HEK293 (cell line): Measurements from ENCODE around the gene ITGA5.

Experiments
- GLI4 ChIP-seq: fragments of 450-650 bp; formaldehyde crosslinking; IDR thresholded peaks from 2 replicates; pipeline ENCODE4 v1.5.1; 2016; ENCODE audit warnings: missing biosample characterization, missing genetic modification characterization
- KLF10 ChIP-seq: fragments of 450-650 bp; IDR thresholded peaks from 2 replicates; pipeline ENCODE4 v1.5.1; 2018; ENCODE audit warnings: missing biosample characterization, mild to moderate bottlenecking, missing genetic modification characterization
- KLF16 ChIP-seq: fragments of 450-650 bp; formaldehyde crosslinking; IDR thresholded peaks from 2 replicates; pipeline ENCODE4 v1.5.1; 2017; ENCODE audit warnings: missing biosample characterization, missing genetic modification characterization
- KLF7 ChIP-seq: fragments of 450-650 bp; formaldehyde crosslinking; IDR thresholded peaks from 2 replicates; pipeline ENCODE4 v1.5.1; 2016; ENCODE audit warnings: missing biosample characterization, missing genetic modification characterization, borderline replicate concordance
- KLF9 ChIP-seq: fragments of 450-650 bp; formaldehyde crosslinking; IDR thresholded peaks from 2 replicates; pipeline ENCODE4 v1.5.1; 2016; ENCODE audit warnings: missing biosample characterization, missing genetic modification characterization, low read depth
- PRDM4 ChIP-seq: fragments of 450-650 bp; formaldehyde crosslinking; IDR thresholded peaks from 2 replicates; pipeline ENCODE4 v1.5.1; 2017; ENCODE audit warnings: missing biosample characterization, missing genetic modification characterization
- SALL2 ChIP-seq: fragments of 450-650 bp; formaldehyde crosslinking; IDR thresholded peaks from 2 replicates; pipeline ENCODE4 v1.5.0; 2017; ENCODE audit warnings: missing biosample characterization, mild to moderate bottlenecking, missing genetic modification characterization, borderline replicate concordance
- SP7 ChIP-seq: fragments of 450-650 bp; formaldehyde crosslinking; IDR thresholded peaks from 2 replicates; pipeline ENCODE4 v1.5.1; 2016; ENCODE audit warnings: missing biosample characterization, missing genetic modification characterization
- ZBTB17 ChIP-seq: fragments of 450-650 bp; formaldehyde crosslinking; IDR thresholded peaks from 2 replicates; pipeline ENCODE4 v1.5.1; 2016; ENCODE audit warnings: missing biosample characterization, missing genetic modification characterization
- ZBTB20 ChIP-seq: fragments of 450-650 bp; formaldehyde crosslinking; IDR thresholded peaks from 2 replicates; pipeline ENCODE4 v1.5.1; 2016; ENCODE audit warnings: missing biosample characterization, missing genetic modification characterization
- ZFP37 ChIP-seq: fragments of 450-650 bp; formaldehyde crosslinking; IDR thresholded peaks from 2 replicates; pipeline ENCODE4 v1.5.1; 2016; ENCODE audit warnings: missing biosample characterization, missing genetic modification characterization
- ZIC2 ChIP-seq: fragments of 450-650 bp; formaldehyde crosslinking; IDR thresholded peaks from 2 replicates; pipeline ENCODE4 v1.5.1; 2016; ENCODE audit warnings: missing biosample characterization, missing genetic modification characterization
- ZNF10 ChIP-seq: fragments of 450-650 bp; formaldehyde crosslinking; IDR thresholded peaks from 2 replicates; pipeline ENCODE4 v1.5.1; 2017; ENCODE audit warnings: missing biosample characterization, missing genetic modification characterization
- ZNF335 ChIP-seq: fragments of 450-650 bp; formaldehyde crosslinking; conservative IDR thresholded peaks from 2 replicates; pipeline ENCODE4 v1.5.1; 2016; ENCODE audit warnings: missing biosample characterization, missing genetic modification characterization
- ZNF341 ChIP-seq: fragments of 450-650 bp; formaldehyde crosslinking; IDR thresholded peaks from 2 replicates; pipeline ENCODE4; 2016; ENCODE audit warnings: low read depth, missing biosample characterization, missing genetic modification characterization
- ZNF561 ChIP-seq: fragments of 450-650 bp; IDR thresholded peaks from 2 replicates; pipeline ENCODE4 v1.5.1; 2018; ENCODE audit warnings: missing biosample characterization, missing genetic modification characterization, borderline replicate concordance
- ZNF600 ChIP-seq: fragments of 450-650 bp; formaldehyde crosslinking; IDR thresholded peaks from 2 replicates; pipeline ENCODE4 v1.5.1; 2016; ENCODE audit warnings: missing biosample characterization, missing genetic modification characterization
- ZNF629 ChIP-seq: fragments of 450-650 bp; formaldehyde crosslinking; IDR thresholded peaks from 2 replicates; pipeline ENCODE4 v1.5.1; 2017; ENCODE audit warnings: missing biosample characterization, missing genetic modification characterization
- ZNF660 ChIP-seq: fragments of 450-650 bp; IDR thresholded peaks from 2 replicates; pipeline ENCODE4 v1.5.1; 2018; ENCODE audit warnings: missing biosample characterization, mild to moderate bottlenecking, missing genetic modification characterization
- ZNF692 ChIP-seq: fragments of 450-650 bp; formaldehyde crosslinking; IDR thresholded peaks from 2 replicates; pipeline ENCODE4 v1.5.1; 2016; ENCODE audit warnings: missing biosample characterization, missing genetic modification characterization
- ZNF704 ChIP-seq: fragments of 450-650 bp; formaldehyde crosslinking; IDR thresholded peaks from 2 replicates; pipeline ENCODE4 v1.5.1; 2016; ENCODE audit warnings: missing biosample characterization, missing genetic modification characterization
- TF ChIP-seq, protein P1 (sequence below): fragments of 450-650 bp; formaldehyde crosslinking; IDR thresholded peaks from 2 replicates; pipeline ENCODE4 v1.5.1; 2017; ENCODE audit warnings: missing biosample characterization, missing genetic modification characterization
- TF ChIP-seq, protein P2 (sequence below): fragments of 450-650 bp; formaldehyde crosslinking; IDR thresholded peaks from 2 replicates; pipeline ENCODE4 v1.5.1; 2016; ENCODE audit warnings: missing biosample characterization, missing genetic modification characterization
- TF ChIP-seq, protein P3 (sequence below): fragments of 450-650 bp; formaldehyde crosslinking; IDR thresholded peaks from 2 replicates; pipeline ENCODE4 v1.5.1; 2016; ENCODE audit warnings: missing biosample characterization, missing genetic modification characterization

The ITGA5 gene

DNA sequence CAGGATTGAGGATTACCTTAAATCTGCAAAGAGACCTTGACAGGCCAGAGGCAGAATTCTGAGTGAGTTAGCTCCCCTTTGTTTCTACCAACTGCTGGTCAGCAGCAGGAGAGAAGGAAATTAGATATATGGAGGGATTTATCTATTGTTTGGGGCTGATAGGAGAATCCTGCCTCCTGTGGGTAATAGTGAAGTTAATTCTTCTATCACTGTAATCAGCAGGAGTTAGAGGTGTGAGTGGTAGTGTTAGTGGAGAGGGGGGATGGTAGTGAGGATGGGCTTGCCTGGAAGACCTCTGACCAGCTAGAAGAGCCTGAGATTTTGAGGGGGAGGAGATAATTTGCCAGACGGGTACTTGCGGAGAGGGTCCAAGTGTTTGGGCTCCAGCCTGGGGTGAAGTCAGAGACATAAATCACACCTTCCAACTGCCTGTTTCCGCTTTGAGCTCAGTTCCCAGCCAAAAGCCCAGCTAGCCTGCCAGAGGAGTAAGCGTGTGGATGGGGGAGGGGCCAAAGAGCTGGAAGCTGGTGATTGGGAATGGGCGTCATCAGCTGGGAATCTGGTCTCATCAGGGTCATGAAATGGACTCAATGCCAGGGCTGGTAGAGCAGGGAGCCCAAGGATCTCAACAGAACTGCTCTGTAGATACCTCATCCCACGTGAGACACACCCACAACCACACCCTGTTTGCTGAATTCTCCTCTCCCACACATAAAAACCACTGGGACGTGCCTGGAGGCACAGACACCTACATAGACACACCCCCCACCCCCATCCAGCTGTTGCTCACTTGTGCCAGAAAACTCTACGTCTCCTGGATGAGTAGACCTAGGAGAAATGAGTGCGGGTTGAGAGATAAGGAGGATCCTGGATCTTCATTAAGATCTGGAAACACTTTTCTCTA is 13.1 kb upstream of the ITGA5 start (continued):
- TF ChIP-seq ZNF692 (tag by site-specific recombination) (peak; percentile 34; the same call in 1 of the 2 replicates), ZNF561 (tag by site-specific recombination) (no peak), KLF16 (tag by site-specific recombination) (peak; percentile 80), ZBTB20 (tag by site-specific recombination) (no peak), ZNF600 (tag by site-specific recombination) (peak; percentile 85), KLF10 (peak; percentile 97), PRDM4 (peak; percentile 16; the same call in 1 of the 2 replicates), GLI4 (tag by site-specific recombination) (no peak), ZNF341 (tag by site-specific recombination) (peak; percentile 31; the same call in 1 of the 2 replicates), SALL2 (tag by site-specific recombination) (no peak), ZNF10 (tag by site-specific recombination) (peak; percentile 85), KLF7 (tag by site-specific recombination) (peak; percentile 54; the same call in 1 of the 2 replicates), ZNF704 (tag by site-specific recombination) (no peak), SP7 (tag by site-specific recombination) (peak; percentile 76), KLF9 (tag by site-specific recombination) (peak; percentile 97), ZNF660 (peak; percentile 24; the same call in 1 of the 2 replicates), ZNF629 (tag by site-specific recombination) (peak; percentile 74), ZFP37 (tag by site-specific recombination) (peak; percentile 47; the same call in 1 of the 2 replicates), ZBTB17 (tag by site-specific recombination) (peak; percentile 75), ZNF335 (tag by site-specific recombination) (peak; percentile 48; the same call in 1 of the 2 replicates), ZIC2 (tag by site-specific recombination) (peak; percentile 67)
- TF ChIP-seq, protein P1, sequence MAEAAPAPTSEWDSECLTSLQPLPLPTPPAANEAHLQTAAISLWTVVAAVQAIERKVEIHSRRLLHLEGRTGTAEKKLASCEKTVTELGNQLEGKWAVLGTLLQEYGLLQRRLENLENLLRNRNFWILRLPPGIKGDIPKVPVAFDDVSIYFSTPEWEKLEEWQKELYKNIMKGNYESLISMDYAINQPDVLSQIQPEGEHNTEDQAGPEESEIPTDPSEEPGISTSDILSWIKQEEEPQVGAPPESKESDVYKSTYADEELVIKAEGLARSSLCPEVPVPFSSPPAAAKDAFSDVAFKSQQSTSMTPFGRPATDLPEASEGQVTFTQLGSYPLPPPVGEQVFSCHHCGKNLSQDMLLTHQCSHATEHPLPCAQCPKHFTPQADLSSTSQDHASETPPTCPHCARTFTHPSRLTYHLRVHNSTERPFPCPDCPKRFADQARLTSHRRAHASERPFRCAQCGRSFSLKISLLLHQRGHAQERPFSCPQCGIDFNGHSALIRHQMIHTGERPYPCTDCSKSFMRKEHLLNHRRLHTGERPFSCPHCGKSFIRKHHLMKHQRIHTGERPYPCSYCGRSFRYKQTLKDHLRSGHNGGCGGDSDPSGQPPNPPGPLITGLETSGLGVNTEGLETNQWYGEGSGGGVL (tag by site-specific recombination): peak; percentile 63
- TF ChIP-seq, protein P2, sequence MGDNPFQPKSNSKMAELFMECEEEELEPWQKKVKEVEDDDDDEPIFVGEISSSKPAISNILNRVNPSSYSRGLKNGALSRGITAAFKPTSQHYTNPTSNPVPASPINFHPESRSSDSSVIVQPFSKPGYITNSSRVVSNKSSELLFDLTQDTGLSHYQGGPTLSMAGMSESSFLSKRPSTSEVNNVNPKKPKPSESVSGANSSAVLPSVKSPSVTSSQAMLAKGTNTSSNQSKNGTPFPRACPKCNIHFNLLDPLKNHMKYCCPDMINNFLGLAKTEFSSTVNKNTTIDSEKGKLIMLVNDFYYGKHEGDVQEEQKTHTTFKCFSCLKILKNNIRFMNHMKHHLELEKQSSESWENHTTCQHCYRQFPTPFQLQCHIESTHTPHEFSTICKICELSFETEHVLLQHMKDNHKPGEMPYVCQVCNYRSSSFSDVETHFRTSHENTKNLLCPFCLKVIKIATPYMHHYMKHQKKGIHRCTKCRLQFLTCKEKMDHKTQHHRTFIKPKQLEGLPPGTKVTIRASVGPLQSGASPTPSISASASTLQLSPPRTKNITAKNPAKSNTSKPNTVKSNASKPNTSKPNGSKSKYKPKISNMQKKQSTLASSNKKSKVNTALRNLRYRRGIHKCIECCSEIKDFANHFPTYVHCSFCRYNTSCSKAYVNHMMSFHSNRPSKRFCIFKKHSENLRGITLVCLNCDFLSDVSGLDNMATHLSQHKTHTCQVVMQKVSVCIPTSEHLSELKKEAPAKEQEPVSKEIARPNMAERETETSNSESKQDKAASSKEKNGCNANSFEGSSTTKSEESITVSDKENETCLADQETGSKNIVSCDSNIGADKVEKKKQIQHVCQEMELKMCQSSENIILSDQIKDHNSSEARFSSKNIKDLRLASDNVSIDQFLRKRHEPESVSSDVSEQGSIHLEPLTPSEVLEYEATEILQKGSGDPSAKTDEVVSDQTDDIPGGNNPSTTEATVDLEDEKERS (tag by site-specific recombination): no peak
- TF ChIP-seq, protein P3, sequence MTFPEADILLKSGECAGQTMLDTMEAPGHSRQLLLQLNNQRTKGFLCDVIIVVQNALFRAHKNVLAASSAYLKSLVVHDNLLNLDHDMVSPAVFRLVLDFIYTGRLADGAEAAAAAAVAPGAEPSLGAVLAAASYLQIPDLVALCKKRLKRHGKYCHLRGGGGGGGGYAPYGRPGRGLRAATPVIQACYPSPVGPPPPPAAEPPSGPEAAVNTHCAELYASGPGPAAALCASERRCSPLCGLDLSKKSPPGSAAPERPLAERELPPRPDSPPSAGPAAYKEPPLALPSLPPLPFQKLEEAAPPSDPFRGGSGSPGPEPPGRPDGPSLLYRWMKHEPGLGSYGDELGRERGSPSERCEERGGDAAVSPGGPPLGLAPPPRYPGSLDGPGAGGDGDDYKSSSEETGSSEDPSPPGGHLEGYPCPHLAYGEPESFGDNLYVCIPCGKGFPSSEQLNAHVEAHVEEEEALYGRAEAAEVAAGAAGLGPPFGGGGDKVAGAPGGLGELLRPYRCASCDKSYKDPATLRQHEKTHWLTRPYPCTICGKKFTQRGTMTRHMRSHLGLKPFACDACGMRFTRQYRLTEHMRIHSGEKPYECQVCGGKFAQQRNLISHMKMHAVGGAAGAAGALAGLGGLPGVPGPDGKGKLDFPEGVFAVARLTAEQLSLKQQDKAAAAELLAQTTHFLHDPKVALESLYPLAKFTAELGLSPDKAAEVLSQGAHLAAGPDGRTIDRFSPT: no peak
